Effector memory CD4-positive, alpha-beta T cell (primary cell): Measurements from ENCODE around the gene CISD1.

Source experiments
- DNase-seq, 3 donors: peaks; one replicate each; pipeline ENCODE4 v3.0.0-alpha.2; 2020
- H3K27ac ChIP-seq: 2 replicates; pipeline ENCODE4 v1.7.0; 2013; ENCODE audit warnings: mild to moderate bottlenecking, low read length, moderate library complexity; ENCODE audit not compliant: insufficient read depth, poor library complexity, severe bottlenecking
- H3K27me3 ChIP-seq: replicated peaks from 2 replicates; pipeline ENCODE4 v1.7.0; 2013; ENCODE audit warnings: mild to moderate bottlenecking, low read length; ENCODE audit not compliant: insufficient read depth, control insufficient read depth, poor library complexity, severe bottlenecking
- H3K36me3 ChIP-seq: 2 replicates; pipeline ENCODE4 v1.7.0; 2013; ENCODE audit warnings: mild to moderate bottlenecking, low read length, moderate library complexity; ENCODE audit not compliant: control insufficient read depth, insufficient read depth
- H3K4me1 ChIP-seq: 2 replicates; pipeline ENCODE4 v1.7.0; 2013; ENCODE audit warnings: low read length, mild to moderate bottlenecking; ENCODE audit not compliant: control insufficient read depth, insufficient read depth, poor library complexity, severe bottlenecking
- H3K4me3 ChIP-seq: 2 replicates; pipeline ENCODE4 v1.7.0; 2013; ENCODE audit warnings: low read length, low read depth, mild to moderate bottlenecking; ENCODE audit not compliant: insufficient read depth, poor library complexity, severe bottlenecking
- H3K9me3 ChIP-seq: 2 replicates; pipeline ENCODE4 v1.7.0; 2013; ENCODE audit warnings: mild to moderate bottlenecking, low read length, moderate library complexity; ENCODE audit not compliant: control insufficient read depth

The CISD1 gene

DNA sequence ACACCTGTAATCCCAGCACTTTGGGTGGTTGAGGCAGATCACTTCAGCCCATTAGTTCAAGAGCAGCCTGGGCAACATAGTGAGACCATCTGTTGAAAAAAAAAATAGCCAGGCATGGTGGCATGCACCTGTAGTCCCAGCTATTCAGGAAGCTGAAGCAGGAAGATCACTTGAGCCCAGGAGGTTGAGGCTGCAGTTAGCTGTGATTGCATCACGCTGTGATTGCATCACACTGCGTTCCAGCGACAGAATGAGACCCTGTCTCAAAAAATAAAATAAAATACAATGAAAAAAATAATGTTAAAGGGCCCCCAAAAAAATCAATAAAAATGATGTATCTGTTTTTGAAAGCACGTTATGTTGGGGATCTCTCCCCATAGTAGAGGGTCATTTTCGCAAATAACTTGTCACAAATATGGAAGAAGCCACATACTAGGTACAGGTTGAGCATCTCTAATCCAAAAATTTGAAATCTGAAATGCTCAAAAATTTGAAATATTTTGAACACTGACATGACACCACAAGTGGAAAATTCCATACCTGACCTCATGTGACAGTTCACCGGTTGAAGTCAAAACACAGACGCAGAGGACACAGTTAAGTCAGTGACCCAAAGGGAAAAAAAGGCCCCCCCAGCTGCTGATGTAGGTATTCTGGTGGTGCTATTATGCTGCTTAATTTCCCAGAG is 9.5 kb downstream of the CISD1 start:
- H3K4me1 ChIP-seq, result peaks cover 5% of the 10 kb centered on the region
- no peak overlapping the region for H3K27ac ChIP-seq
- H3K27me3 ChIP-seq, result no peaks in the 10 kb centered on the region
- H3K9me3 ChIP-seq, result no peaks in the 10 kb centered on the region
- DNase-seq, result no peak
- H3K4me3 ChIP-seq, result no peak overlapping the region
- no peaks in the 10 kb centered on the region for H3K36me3 ChIP-seq

DNA sequence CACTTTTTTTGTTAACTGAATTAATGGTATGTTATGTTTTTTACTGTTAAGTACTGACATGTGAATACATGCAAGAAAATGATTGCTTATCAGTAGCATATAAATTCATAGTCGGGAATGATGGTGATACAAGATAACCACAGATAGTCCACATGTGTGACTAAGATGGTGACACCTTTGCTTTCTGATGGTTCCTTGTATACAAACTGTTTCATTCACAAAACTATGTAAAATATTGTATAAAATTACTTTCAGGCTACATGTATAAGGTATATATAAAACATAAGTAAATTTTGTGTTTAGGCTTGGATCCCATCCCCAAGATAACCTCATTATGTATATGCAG is 10.0 kb downstream of the CISD1 start:
- H3K4me1 ChIP-seq, result peaks cover 5% of the 10 kb centered on the region
- DNase-seq, result no peak

DNA sequence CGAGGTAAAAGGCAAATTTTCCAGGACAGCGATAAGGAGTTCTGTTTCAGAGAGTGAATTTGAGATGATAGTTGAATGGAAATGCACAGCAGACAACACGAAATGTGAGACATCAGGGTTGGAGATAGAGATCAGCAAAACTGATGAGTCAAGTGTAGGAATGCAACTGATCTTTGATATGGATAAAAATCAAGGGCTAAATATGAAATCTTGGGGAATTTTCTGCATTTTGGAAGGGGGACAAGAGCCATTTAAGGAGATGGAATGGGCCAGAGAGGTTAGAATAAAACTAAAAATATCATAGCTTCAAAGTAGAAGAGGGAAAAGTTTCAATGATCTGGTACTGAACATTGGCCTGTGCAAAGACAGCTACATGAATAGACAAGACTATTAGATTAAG is 11.5 kb downstream of the CISD1 start:
- H3K9me3 ChIP-seq, result no peaks in the 10 kb centered on the region
- H3K36me3 ChIP-seq, result no peaks in the 10 kb centered on the region
- no peak overlapping the region for H3K4me3 ChIP-seq
- no peak overlapping the region for H3K27ac ChIP-seq
- DNase-seq, result no peak
- H3K4me1 ChIP-seq, result peaks cover 5% of the 10 kb centered on the region
- H3K27me3 ChIP-seq, result no peaks in the 10 kb centered on the region

More for the DNA sequence above, 10.0 kb downstream of the CISD1 start:
- no peaks in the 10 kb centered on the region for H3K9me3 ChIP-seq
- H3K4me3 ChIP-seq, result no peak overlapping the region
- H3K27me3 ChIP-seq, result no peaks in the 10 kb centered on the region
- H3K36me3 ChIP-seq, result no peaks in the 10 kb centered on the region
- H3K27ac ChIP-seq, result no peak overlapping the region

GRCh38 chr10:58281092-58281752 is 12.3 kb downstream of the CISD1 start:
- Histone ChIP-seq H3K36me3 (no peaks in the 10 kb centered on the region), H3K27me3 (no peaks in the 10 kb centered on the region), H3K9me3 (no peaks in the 10 kb centered on the region), H3K27ac (no peak overlapping the region), H3K4me1 (peaks cover 5% of the 10 kb centered on the region), H3K4me3 (no peak overlapping the region)
- DNase-seq, result no peak

GRCh38 chr10:58282615-58283014 is 13.7 kb downstream of the CISD1 start:
- H3K4me3 ChIP-seq, result no peak overlapping the region
- H3K36me3 ChIP-seq, result no peaks in the 10 kb centered on the region
- no peaks in the 10 kb centered on the region for H3K9me3 ChIP-seq
- H3K4me1 ChIP-seq, result peaks cover 5% of the 10 kb centered on the region
- no peak for DNase-seq
- H3K27me3 ChIP-seq, result no peaks in the 10 kb centered on the region
- H3K27ac ChIP-seq, result peak overlapping the region; percentile 28

DNA sequence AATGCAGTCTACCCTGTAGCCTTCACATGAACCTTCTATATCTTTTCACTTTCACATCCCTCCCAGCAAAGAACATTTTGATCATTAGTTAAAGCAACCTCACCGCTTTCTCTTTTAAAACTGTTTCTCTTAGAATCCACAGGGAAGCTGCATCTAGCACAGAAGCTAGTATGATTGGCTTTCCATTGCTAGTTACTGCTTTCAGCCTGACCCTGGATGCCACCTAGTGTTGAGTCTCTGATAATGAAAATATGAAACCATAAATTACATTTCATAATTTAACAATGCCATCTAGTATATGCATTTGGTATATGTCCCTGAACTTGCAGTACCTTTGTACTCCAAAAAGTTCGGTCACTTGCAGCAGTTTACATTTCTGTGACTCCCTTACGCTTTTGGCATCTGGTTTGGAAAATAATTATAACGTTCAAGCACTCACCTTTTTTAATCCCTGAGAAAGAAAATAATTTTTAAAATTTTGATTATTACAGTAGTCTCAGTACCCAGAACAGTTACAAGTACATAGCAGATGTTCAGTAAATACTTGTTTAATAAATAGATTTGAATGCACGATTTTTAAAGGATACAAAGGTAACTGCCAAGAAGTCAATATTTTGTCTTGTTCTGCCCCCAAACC is 22.7 kb downstream of the CISD1 start:
- H3K27me3 ChIP-seq, result no peaks in the 10 kb centered on the region
- H3K9me3 ChIP-seq, result no peaks in the 10 kb centered on the region
- no peaks in the 10 kb centered on the region for H3K4me1 ChIP-seq
- no peak for DNase-seq
- H3K4me3 ChIP-seq, result no peak overlapping the region
- no peaks in the 10 kb centered on the region for H3K36me3 ChIP-seq
- no peak overlapping the region for H3K27ac ChIP-seq

DNA sequence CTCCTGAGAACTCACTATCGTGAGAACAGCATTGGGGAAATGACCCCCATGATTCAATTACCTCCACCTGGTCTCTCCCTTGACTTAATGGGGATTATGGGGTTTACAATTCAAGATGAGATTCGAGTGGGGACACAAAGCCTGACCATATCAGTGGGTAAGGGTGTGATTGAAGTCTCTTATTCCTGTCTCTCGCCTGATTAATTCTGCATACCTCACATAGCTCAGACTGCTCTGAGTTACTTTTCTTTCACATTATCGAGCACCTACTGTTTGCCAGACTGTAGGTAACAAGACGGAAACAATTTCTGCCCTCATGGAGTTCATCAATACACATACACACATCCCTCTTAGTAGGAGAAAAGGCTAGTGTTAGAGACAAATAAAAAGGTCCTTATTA is 25.0 kb downstream of the CISD1 start:
- Histone ChIP-seq H3K4me3 (no peak overlapping the region), H3K36me3 (no peaks in the 10 kb centered on the region), H3K9me3 (no peaks in the 10 kb centered on the region), H3K27me3 (no peaks in the 10 kb centered on the region), H3K4me1 (no peaks in the 10 kb centered on the region), H3K27ac (no peak overlapping the region)
- DNase-seq, result no peak

DNA sequence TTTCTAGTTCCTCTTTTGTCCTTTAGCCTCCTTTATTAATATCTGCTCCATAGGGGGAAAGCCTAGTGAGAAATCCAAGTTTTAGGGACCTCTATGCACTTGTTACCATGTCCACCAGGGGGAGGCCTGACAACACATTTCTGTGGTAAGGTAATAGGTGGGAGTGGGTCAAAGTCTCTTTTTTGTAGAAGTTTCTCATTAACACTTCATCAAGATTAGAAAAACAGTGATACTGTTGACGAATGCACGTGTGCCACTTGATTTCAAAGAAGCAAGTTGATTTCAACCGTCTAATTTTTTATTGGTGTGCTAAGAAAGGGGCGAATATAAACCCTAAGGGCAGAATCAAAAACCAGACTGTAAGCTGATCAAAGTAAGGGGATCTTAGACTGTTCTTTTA is 30.6 kb downstream of the CISD1 start:
- Histone ChIP-seq H3K27ac (no peak overlapping the region), H3K27me3 (no peaks in the 10 kb centered on the region), H3K9me3 (no peaks in the 10 kb centered on the region), H3K36me3 (no peaks in the 10 kb centered on the region), H3K4me3 (no peak overlapping the region), H3K4me1 (no peaks in the 10 kb centered on the region)
- DNase-seq, result peak; percentile 11 to 34 (median 31)

- DNase-seq, result no peak
- H3K27me3 ChIP-seq, result peaks cover under 1% of the 10 kb centered on the region
- H3K4me3 ChIP-seq, result no peak overlapping the region
- H3K36me3 ChIP-seq, result no peaks in the 10 kb centered on the region
- H3K27ac ChIP-seq, result no peak overlapping the region
- no peaks in the 10 kb centered on the region for H3K4me1 ChIP-seq
- no peaks in the 10 kb centered on the region for H3K9me3 ChIP-seq
Measured at GRCh38 chr10:58300676-58301075, 31.7 kb downstream of the CISD1 start.

GRCh38 chr10:58302254-58302653 is 33.3 kb downstream of the CISD1 start:
- Histone ChIP-seq H3K36me3 (no peaks in the 10 kb centered on the region), H3K4me3 (no peak overlapping the region), H3K9me3 (no peaks in the 10 kb centered on the region), H3K27ac (no peak overlapping the region), H3K27me3 (peaks cover 6% of the 10 kb centered on the region), H3K4me1 (no peaks in the 10 kb centered on the region)
- DNase-seq, result no peak
